ENCODE results near the gene LAMA1. TPM values are rescaled to one million over a fixed set of nuclear protein-coding genes. Genes with fewer than 3 reads are reported as not detected.

The LAMA1 gene
- total RNA-seq, 6 donors from 2014 or later: 0.89 to 3.1 (median 1.5) TPM

DNA sequence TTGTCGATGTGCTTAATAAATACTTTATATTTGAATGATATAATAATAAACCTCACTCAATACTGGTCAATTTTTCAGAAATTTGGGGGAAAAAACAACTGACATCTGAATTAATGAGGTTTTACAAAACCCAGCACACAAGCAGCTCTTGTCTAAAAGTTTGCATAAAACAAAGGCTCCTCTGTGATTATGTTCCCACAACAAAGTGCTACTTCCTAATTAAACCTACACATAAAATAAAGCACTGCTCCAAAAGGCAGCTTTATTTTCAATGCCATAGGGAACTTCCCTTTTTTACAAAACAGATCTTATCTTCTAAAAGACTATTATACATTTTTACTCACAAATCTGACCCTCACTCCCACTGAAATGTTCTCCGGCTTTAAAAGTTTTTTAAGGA is 47.1 kb downstream of the LAMA1 start:
- no peak overlapping the region for H3K27ac ChIP-seq
- H3K27me3 ChIP-seq: no peaks in the 10 kb centered on the region
- WGBS, 2 donors: 82 to 87% methylated on average over 2 of the region's 2 CpGs
- DNase-seq (no peak), ATAC-seq (ENCODE audit: low FRiP score in 2 of 2) (no peak)
- H3K36me3 ChIP-seq: no peaks in the 10 kb centered on the region
- TF ChIP-seq, protein P1, sequence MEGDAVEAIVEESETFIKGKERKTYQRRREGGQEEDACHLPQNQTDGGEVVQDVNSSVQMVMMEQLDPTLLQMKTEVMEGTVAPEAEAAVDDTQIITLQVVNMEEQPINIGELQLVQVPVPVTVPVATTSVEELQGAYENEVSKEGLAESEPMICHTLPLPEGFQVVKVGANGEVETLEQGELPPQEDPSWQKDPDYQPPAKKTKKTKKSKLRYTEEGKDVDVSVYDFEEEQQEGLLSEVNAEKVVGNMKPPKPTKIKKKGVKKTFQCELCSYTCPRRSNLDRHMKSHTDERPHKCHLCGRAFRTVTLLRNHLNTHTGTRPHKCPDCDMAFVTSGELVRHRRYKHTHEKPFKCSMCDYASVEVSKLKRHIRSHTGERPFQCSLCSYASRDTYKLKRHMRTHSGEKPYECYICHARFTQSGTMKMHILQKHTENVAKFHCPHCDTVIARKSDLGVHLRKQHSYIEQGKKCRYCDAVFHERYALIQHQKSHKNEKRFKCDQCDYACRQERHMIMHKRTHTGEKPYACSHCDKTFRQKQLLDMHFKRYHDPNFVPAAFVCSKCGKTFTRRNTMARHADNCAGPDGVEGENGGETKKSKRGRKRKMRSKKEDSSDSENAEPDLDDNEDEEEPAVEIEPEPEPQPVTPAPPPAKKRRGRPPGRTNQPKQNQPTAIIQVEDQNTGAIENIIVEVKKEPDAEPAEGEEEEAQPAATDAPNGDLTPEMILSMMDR (IDR thresholded peaks at IDR 0.05): no peak
- TF ChIP-seq EP300 (IDR thresholded peaks at IDR 0.05): no peak
- no peak for TF ChIP-seq POLR2A (IDR thresholded peaks at IDR 0.05)
- no peak for TF ChIP-seq POLR2AphosphoS5 (IDR thresholded peaks at IDR 0.05)
- no peak overlapping the region for H3K4me3 ChIP-seq
- H3K4me1 ChIP-seq: no peaks in the 10 kb centered on the region
- no peaks in the 10 kb centered on the region for H3K9me3 ChIP-seq

GRCh38 chr18:7068871-7069590 is 48.6 kb downstream of the LAMA1 start:
- DNase-seq (no peak), ATAC-seq (ENCODE audit: low FRiP score in 2 of 2) (no peak)
- Histone ChIP-seq H3K36me3 (no peaks in the 10 kb centered on the region), H3K4me3 (no peak overlapping the region), H3K9me3 (no peaks in the 10 kb centered on the region), H3K27ac (no peak overlapping the region), H3K4me1 (no peaks in the 10 kb centered on the region), H3K27me3 (no peaks in the 10 kb centered on the region)
- WGBS, 2 donors: 87 to 91% methylated on average over 9 of the region's 9 CpGs
- no peak for TF ChIP-seq EP300 (IDR thresholded peaks at IDR 0.05)
- no peak for TF ChIP-seq POLR2AphosphoS5 (IDR thresholded peaks at IDR 0.05)
- TF ChIP-seq POLR2A (IDR thresholded peaks at IDR 0.05): no peak

DNA sequence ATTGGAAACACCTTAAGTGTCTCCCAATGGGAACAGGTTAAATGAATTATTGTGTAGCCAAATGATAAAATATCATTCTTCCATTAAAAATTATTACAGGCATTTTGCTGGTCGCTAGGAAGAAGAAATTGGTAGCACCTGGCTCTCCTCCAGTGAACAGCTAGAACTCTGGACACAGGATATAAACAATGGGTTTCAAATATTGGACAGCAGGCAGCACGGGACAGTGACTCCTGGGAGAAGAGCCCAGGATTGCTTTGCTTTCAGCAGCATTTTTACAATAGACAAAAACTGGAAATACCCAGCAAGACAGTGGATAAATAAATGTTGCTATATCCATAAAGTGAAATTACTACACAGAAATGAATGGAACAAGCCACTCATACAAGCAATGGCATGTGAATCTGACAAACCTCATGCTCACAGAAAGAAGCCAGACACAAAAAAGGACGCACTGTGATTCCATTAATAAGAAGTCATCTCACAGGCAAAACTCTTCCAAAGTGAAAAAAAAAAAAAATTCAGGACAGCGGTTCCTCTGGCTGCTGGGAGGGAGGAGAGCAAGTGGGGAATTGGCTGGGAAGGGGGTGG is 50.5 kb downstream of the LAMA1 start:
- no peak for TF ChIP-seq POLR2A (IDR thresholded peaks at IDR 0.05)
- TF ChIP-seq, protein P1 (IDR thresholded peaks at IDR 0.05): no peak
- no peak for TF ChIP-seq POLR2AphosphoS5 (IDR thresholded peaks at IDR 0.05)
- no peak for TF ChIP-seq EP300 (IDR thresholded peaks at IDR 0.05)
- Histone ChIP-seq H3K4me1 (no peaks in the 10 kb centered on the region), H3K27ac (no peak overlapping the region), H3K4me3 (no peak overlapping the region), H3K36me3 (no peaks in the 10 kb centered on the region), H3K9me3 (no peaks in the 10 kb centered on the region), H3K27me3 (no peaks in the 10 kb centered on the region)
- no peak for ATAC-seq (ENCODE audit: low FRiP score in 2 of 2)
- 52% methylated on average over 4 of the region's 4 CpGs for WGBS, 2 donors
- DNase-seq: no peak

GRCh38 chr18:7065736-7066135 is 51.9 kb downstream of the LAMA1 start:
- DNase-seq: no peak
- Histone ChIP-seq H3K27ac (no peak overlapping the region), H3K36me3 (no peaks in the 10 kb centered on the region), H3K27me3 (no peaks in the 10 kb centered on the region), H3K9me3 (no peaks in the 10 kb centered on the region), H3K4me3 (no peak overlapping the region), H3K4me1 (no peaks in the 10 kb centered on the region)
- WGBS, 2 donors: 93 to 95% methylated on average over 5 of the region's 5 CpGs
- no peak for ATAC-seq (ENCODE audit: low FRiP score in 2 of 2)
- TF ChIP-seq POLR2A (IDR thresholded peaks at IDR 0.05) (no peak), POLR2AphosphoS5 (IDR thresholded peaks at IDR 0.05) (no peak), EP300 (IDR thresholded peaks at IDR 0.05) (no peak)
- TF ChIP-seq, protein P1 (IDR thresholded peaks at IDR 0.05): no peak

GRCh38 chr18:7064346-7064745 is 53.3 kb downstream of the LAMA1 start:
- no peak for TF ChIP-seq POLR2A (IDR thresholded peaks at IDR 0.05)
- TF ChIP-seq POLR2AphosphoS5 (IDR thresholded peaks at IDR 0.05): no peak
- TF ChIP-seq EP300 (IDR thresholded peaks at IDR 0.05): no peak
- TF ChIP-seq, protein P1 (IDR thresholded peaks at IDR 0.05): no peak
- Histone ChIP-seq H3K36me3 (no peaks in the 10 kb centered on the region), H3K27ac (no peak overlapping the region), H3K4me3 (no peak overlapping the region), H3K9me3 (no peaks in the 10 kb centered on the region), H3K27me3 (no peaks in the 10 kb centered on the region), H3K4me1 (no peaks in the 10 kb centered on the region)
- DNase-seq (no peak), ATAC-seq (ENCODE audit: low FRiP score in 2 of 2) (no peak)
- 61 to 72% methylated on average over 3 of the region's 3 CpGs for WGBS, 2 donors
